ENCODE data around the gene KAZN.

DNA sequence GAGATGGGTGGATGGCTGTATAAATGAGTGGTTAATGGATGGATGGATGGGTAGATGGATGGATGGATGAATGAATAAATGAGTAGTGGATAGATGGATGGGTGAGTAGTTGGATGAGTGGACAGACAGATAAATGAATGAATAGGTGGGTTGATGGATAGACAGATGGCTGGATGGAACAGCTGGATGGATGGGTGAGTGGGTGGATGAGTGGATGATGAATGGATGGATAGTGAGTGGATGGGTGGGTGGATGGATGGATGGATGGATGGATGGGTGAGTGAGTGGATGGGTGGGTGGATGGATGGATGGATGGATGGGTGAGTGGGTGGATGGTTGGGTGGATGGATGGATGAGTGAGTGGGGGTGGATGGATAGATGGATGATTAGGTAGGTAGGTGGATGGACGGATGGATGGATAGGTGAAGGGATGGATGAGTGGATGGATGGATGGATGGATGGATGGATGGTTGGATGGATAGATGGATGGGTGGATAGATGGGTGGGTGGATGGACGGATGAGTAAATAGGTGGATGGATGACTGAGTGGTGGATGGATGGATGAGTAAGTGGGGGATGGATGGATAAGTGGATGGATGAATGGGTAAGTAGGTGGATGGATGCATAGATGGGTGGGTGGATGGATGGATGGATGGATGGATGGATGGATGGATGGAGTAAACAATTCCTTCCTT, 246.6 kb downstream of the KAZN start:
- TF ChIP-seq, protein P1, sequence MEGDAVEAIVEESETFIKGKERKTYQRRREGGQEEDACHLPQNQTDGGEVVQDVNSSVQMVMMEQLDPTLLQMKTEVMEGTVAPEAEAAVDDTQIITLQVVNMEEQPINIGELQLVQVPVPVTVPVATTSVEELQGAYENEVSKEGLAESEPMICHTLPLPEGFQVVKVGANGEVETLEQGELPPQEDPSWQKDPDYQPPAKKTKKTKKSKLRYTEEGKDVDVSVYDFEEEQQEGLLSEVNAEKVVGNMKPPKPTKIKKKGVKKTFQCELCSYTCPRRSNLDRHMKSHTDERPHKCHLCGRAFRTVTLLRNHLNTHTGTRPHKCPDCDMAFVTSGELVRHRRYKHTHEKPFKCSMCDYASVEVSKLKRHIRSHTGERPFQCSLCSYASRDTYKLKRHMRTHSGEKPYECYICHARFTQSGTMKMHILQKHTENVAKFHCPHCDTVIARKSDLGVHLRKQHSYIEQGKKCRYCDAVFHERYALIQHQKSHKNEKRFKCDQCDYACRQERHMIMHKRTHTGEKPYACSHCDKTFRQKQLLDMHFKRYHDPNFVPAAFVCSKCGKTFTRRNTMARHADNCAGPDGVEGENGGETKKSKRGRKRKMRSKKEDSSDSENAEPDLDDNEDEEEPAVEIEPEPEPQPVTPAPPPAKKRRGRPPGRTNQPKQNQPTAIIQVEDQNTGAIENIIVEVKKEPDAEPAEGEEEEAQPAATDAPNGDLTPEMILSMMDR (IDR thresholded peaks at IDR 0.05 in 8 of 11, conservative IDR thresholded peaks at IDR 0.05 in 3 of 11): no peak
- TF ChIP-seq POLR2A (IDR thresholded peaks at IDR 0.05): no peak
